Neural cell (in vitro differentiated cells): Measurements from ENCODE around the gene MYO9A. TPM values are rescaled to one million over a fixed set of nuclear protein-coding genes. Genes with fewer than 3 reads are reported as not detected.

Experiments
- H2AFZ ChIP-seq: fragments of 200-600, 300-800 bp; sonication (generic), shearing (Covaris generic); 2 replicates; pipeline ENCODE4 v1.6.0; 2014; ENCODE audit warnings: low read depth, mild to moderate bottlenecking, antibody characterized with exemption, low read length, moderate library complexity
- H3F3A ChIP-seq: fragments of 200-600 bp; shearing (Covaris generic); 2 replicates; pipeline ENCODE4 v1.6.1; 2016; ENCODE audit warnings: mild to moderate bottlenecking, moderate library complexity, mixed read lengths, antibody characterized with exemption, low read length; ENCODE audit not compliant: insufficient read depth, poor library complexity, severe bottlenecking
- H3K27ac ChIP-seq: fragments of 200-600, 300-800 bp; sonication (generic), shearing (Covaris generic); 2 replicates; pipeline ENCODE4 v1.5.1; 2014; ENCODE audit warnings: mild to moderate bottlenecking, low read length, moderate library complexity
- H3K27me3 ChIP-seq: fragments of 300-800, 200-600 bp; sonication (generic), shearing (Covaris generic); 2 replicates; pipeline ENCODE4 v1.6.0; 2014; ENCODE audit warnings: mild to moderate bottlenecking, low read depth, low read length, moderate library complexity; ENCODE audit not compliant: insufficient read depth
- H3K36me3 ChIP-seq: fragments of 300-800, 200-600 bp; sonication (generic), shearing (Covaris generic); 2 replicates; pipeline ENCODE4 v1.5.1; 2014; ENCODE audit warnings: mild to moderate bottlenecking, antibody characterized with exemption, low read length, moderate library complexity; ENCODE audit not compliant: insufficient read depth
- H3K4me2 ChIP-seq: fragments of 300-800, 200-600 bp; sonication (generic), shearing (Covaris generic); 2 replicates; pipeline ENCODE4 v1.6.0; 2014; ENCODE audit warnings: mild to moderate bottlenecking, low read length
- H3K4me3 ChIP-seq: fragments of 300-800, 200-600 bp; sonication (generic), shearing (Covaris generic); 2 replicates; pipeline ENCODE4 v1.5.1; 2014; ENCODE audit warnings: mild to moderate bottlenecking, low read length, moderate library complexity
- H3K79me2 ChIP-seq: fragments of 200-600 bp; shearing (Covaris generic); replicated peaks from 2 replicates; pipeline ENCODE4 v1.6.0; 2014; ENCODE audit warnings: mild to moderate bottlenecking, low read length, moderate library complexity; ENCODE audit not compliant: insufficient read depth
- H3K9ac ChIP-seq: fragments of 300-800, 200-600 bp; sonication (generic), shearing (Covaris generic); 2 replicates; pipeline ENCODE4 v1.6.1; 2016; ENCODE audit warnings: mild to moderate bottlenecking, low read length, mixed read lengths
- H3K9me2 ChIP-seq: fragments of 200-600 bp; shearing (Covaris generic); 2 replicates; pipeline ENCODE4 v1.6.1; 2016; ENCODE audit warnings: mild to moderate bottlenecking, low read length, mixed read lengths; ENCODE audit not compliant: insufficient read depth
- H3K9me3 ChIP-seq: fragments of 200-600, 300-800 bp; sonication (generic), shearing (Covaris generic); 2 replicates; pipeline ENCODE4 v1.6.1; 2016; ENCODE audit warnings: mild to moderate bottlenecking, mixed run types, low read length, moderate library complexity, mixed read lengths
- H4K20me1 ChIP-seq: fragments of 200-600 bp; shearing (Covaris generic); 2 replicates; pipeline ENCODE4 v1.6.1; 2016; ENCODE audit warnings: mild to moderate bottlenecking, mixed run types; ENCODE audit not compliant: insufficient read depth
- EP300 ChIP-seq: fragments of 450-650 bp; conservative IDR thresholded peaks from 2 replicates; pipeline ENCODE4 v1.6.1; 2014; ENCODE audit warnings: antibody characterized with exemption, mild to moderate bottlenecking, moderate library complexity; ENCODE audit not compliant: poor library complexity, severe bottlenecking
- EZH2 ChIP-seq: fragments of 200-600, 300-800 bp; shearing (Covaris generic), sonication (generic); IDR thresholded peaks from 2 replicates; pipeline ENCODE4 v1.6.1; 2014; ENCODE audit warnings: antibody characterized with exemption, low read length, borderline replicate concordance, mild to moderate bottlenecking; ENCODE audit not compliant: insufficient read depth, poor library complexity, severe bottlenecking
- MXI1 ChIP-seq: fragments of 450-650 bp; conservative IDR thresholded peaks from 2 replicates; pipeline ENCODE4 v1.6.1; 2014; ENCODE audit warnings: antibody characterized with exemption, mild to moderate bottlenecking; ENCODE audit not compliant: poor library complexity, severe bottlenecking
- POLR2AphosphoS5 ChIP-seq: IDR thresholded peaks from 2 replicates; pipeline ENCODE4 v1.6.1; 2012
- RAD21 ChIP-seq: fragments of 450-650 bp; conservative IDR thresholded peaks from 2 replicates; pipeline ENCODE4 v1.6.1; 2014; ENCODE audit warnings: antibody characterized with exemption, mild to moderate bottlenecking, moderate library complexity
- REST ChIP-seq: IDR thresholded peaks from 2 replicates; pipeline ENCODE4 v1.6.1; 2012; ENCODE audit warnings: borderline replicate concordance
- SMC3 ChIP-seq: fragments of 450-650 bp; conservative IDR thresholded peaks from 2 replicates; pipeline ENCODE4 v1.6.1; 2014; ENCODE audit warnings: antibody characterized with exemption, mild to moderate bottlenecking, moderate library complexity; ENCODE audit not compliant: poor library complexity
- TAF1 ChIP-seq: IDR thresholded peaks from 2 replicates; pipeline ENCODE4 v1.6.1; 2012; ENCODE audit warnings: low read depth
- polyA plus RNA-seq: library from polyadenylated mRNA; depleted of rRNA; stranded (reverse); fragments of >200 nt; gene quantifications from 2 replicates; pipeline ENCODE4 v1.2.3, GENCODE V29; 2014
- TF ChIP-seq, protein P1 (sequence below): fragments of 450-650 bp; IDR thresholded peaks from 2 replicates; pipeline ENCODE4 v1.5.1; 2014; ENCODE audit warnings: antibody characterized with exemption, mild to moderate bottlenecking, moderate library complexity; ENCODE audit not compliant: poor library complexity, severe bottlenecking

Gene MYO9A
- polyA plus RNA-seq, 1 donor from 2014 or later, result 22.7 TPM

GRCh38 chr15:71962537-71962936 lies 155.4 kb downstream of the MYO9A start:
- no peaks in the 10 kb centered on the region for H4K20me1 ChIP-seq
- TF ChIP-seq EZH2 (no peak), POLR2AphosphoS5 (no peak), MXI1 (no peak)
- TF ChIP-seq, protein P1, sequence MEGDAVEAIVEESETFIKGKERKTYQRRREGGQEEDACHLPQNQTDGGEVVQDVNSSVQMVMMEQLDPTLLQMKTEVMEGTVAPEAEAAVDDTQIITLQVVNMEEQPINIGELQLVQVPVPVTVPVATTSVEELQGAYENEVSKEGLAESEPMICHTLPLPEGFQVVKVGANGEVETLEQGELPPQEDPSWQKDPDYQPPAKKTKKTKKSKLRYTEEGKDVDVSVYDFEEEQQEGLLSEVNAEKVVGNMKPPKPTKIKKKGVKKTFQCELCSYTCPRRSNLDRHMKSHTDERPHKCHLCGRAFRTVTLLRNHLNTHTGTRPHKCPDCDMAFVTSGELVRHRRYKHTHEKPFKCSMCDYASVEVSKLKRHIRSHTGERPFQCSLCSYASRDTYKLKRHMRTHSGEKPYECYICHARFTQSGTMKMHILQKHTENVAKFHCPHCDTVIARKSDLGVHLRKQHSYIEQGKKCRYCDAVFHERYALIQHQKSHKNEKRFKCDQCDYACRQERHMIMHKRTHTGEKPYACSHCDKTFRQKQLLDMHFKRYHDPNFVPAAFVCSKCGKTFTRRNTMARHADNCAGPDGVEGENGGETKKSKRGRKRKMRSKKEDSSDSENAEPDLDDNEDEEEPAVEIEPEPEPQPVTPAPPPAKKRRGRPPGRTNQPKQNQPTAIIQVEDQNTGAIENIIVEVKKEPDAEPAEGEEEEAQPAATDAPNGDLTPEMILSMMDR, result no peak
- H3K4me3 ChIP-seq, result no peak overlapping the region
- H3K36me3 ChIP-seq, result no peaks in the 10 kb centered on the region
- H3K79me2 ChIP-seq, result no peaks in the 10 kb centered on the region
- H3K9me3 ChIP-seq, result no peaks in the 10 kb centered on the region
- no peak overlapping the region for H3K9ac ChIP-seq
- no peak overlapping the region for H3K27ac ChIP-seq
- H3F3A ChIP-seq, result no peaks in the 10 kb centered on the region
- H3K4me2 ChIP-seq, result no peak overlapping the region
- H3K9me2 ChIP-seq, result no peaks in the 10 kb centered on the region
- H2AFZ ChIP-seq, result no peak overlapping the region
- H3K27me3 ChIP-seq, result no peaks in the 10 kb centered on the region

GRCh38 chr15:71957026-71957425 lies 160.9 kb downstream of the MYO9A start:
- Histone ChIP-seq H3K9ac (no peak overlapping the region), H4K20me1 (no peaks in the 10 kb centered on the region), H3K9me3 (no peaks in the 10 kb centered on the region), H3K36me3 (no peaks in the 10 kb centered on the region), H2AFZ (no peak overlapping the region), H3K9me2 (no peaks in the 10 kb centered on the region), H3K27ac (no peak overlapping the region), H3K27me3 (no peaks in the 10 kb centered on the region), H3K4me2 (no peak overlapping the region), H3F3A (no peaks in the 10 kb centered on the region), H3K79me2 (no peaks in the 10 kb centered on the region), H3K4me3 (no peak overlapping the region)
- TF ChIP-seq RAD21, result no peak
- no peak for TF ChIP-seq EP300
- TF ChIP-seq, protein P1, result no peak
- TF ChIP-seq EZH2, result no peak
- no peak for TF ChIP-seq SMC3
- TF ChIP-seq POLR2AphosphoS5, result no peak
- no peak for TF ChIP-seq MXI1
- TF ChIP-seq REST, result no peak
- TF ChIP-seq TAF1, result no peak
